ENCODE measurements around the gene WDR6. TPM values are rescaled to one million over a fixed set of nuclear protein-coding genes. Genes with fewer than 3 reads are reported as not detected.
A peak's percentile ranks its signal among the peaks of the same experiment; 100 is the strongest.

The WDR6 gene
- total RNA-seq, 2 experiments from 2014 or later: 101 to 128 TPM

- intact Hi-C loops (cut with micrococcal nuclease; ENCODE audit: unreplicated experiment): no loop called here
- Histone ChIP-seq H3K9me2 (ENCODE audit: insufficient read depth, low read length) (no peaks in the 10 kb centered on the region), H3K36me3 (ENCODE audit: insufficient read depth, low read length) (peaks cover 82% of the 10 kb centered on the region), H3K79me2 (ENCODE audit: insufficient read depth, low read depth, low read length) (no peaks in the 10 kb centered on the region), H4K20me1 (ENCODE audit: insufficient read depth, low read length) (no peaks in the 10 kb centered on the region), H3K4me3 (ENCODE audit: low read depth, low read length, poor library complexity, severe bottlenecking) (no peak overlapping the region), H3K9me3 (ENCODE audit: low read length) (no peaks in the 10 kb centered on the region), H2AFZ (ENCODE audit: low read length) (no peak overlapping the region), H3K27ac (ENCODE audit: low read depth, low read length, poor library complexity, severe bottlenecking) (no peak overlapping the region), H3K4me2 (ENCODE audit: low read length) (no peak overlapping the region), H3K4me1 (ENCODE audit: insufficient read depth, low read length, poor library complexity, severe bottlenecking) (peaks cover under 1% of the 10 kb centered on the region)
- BruUV-seq (replicated peaks): no TSS peak
- CTCF ChIA-PET (ENCODE audit: unreplicated experiment): no interaction called here
- POLR2A ChIA-PET: interaction anchor here (0.5 to 1.4 kb wide), 2 partner anchors 86 to 438 kb away, joined by 3 to 4 read pairs; partner anchors contain the start of gene USP19
- TF ChIP-seq, protein P1, sequence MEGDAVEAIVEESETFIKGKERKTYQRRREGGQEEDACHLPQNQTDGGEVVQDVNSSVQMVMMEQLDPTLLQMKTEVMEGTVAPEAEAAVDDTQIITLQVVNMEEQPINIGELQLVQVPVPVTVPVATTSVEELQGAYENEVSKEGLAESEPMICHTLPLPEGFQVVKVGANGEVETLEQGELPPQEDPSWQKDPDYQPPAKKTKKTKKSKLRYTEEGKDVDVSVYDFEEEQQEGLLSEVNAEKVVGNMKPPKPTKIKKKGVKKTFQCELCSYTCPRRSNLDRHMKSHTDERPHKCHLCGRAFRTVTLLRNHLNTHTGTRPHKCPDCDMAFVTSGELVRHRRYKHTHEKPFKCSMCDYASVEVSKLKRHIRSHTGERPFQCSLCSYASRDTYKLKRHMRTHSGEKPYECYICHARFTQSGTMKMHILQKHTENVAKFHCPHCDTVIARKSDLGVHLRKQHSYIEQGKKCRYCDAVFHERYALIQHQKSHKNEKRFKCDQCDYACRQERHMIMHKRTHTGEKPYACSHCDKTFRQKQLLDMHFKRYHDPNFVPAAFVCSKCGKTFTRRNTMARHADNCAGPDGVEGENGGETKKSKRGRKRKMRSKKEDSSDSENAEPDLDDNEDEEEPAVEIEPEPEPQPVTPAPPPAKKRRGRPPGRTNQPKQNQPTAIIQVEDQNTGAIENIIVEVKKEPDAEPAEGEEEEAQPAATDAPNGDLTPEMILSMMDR (conservative IDR thresholded peaks at IDR 0.05; ENCODE audit: low read length): no peak
- no peak for TF ChIP-seq EZH2phosphoT487 (IDR thresholded peaks at IDR 0.05; ENCODE audit: borderline replicate concordance, low read depth, low read length)
- no peak for DNase-seq (ENCODE audit: low spot score)
These were observed 27.5 kb downstream of the WDR6 start for GRCh38 chr3:49034650-49035049.

GRCh38 chr3:49035281-49035680 is 28.1 kb downstream of the WDR6 start:
- ChIA-PET POLR2A (interaction anchor here (0.5 to 1.4 kb wide), 2 partner anchors 86 to 438 kb away, joined by 3 to 4 read pairs; partner anchors contain the start of gene USP19), CTCF (ENCODE audit: unreplicated experiment) (no interaction called here)
- BruUV-seq (replicated peaks): no TSS peak
- H3K36me3 ChIP-seq (ENCODE audit: insufficient read depth, low read length): peaks cover 84% of the 10 kb centered on the region
- no peak overlapping the region for H3K4me3 ChIP-seq (ENCODE audit: low read depth, low read length, poor library complexity, severe bottlenecking)
- H3K4me1 ChIP-seq (ENCODE audit: insufficient read depth, low read length, poor library complexity, severe bottlenecking): no peaks in the 10 kb centered on the region
- DNase-seq (ENCODE audit: low spot score): no peak
- H4K20me1 ChIP-seq (ENCODE audit: insufficient read depth, low read length): no peaks in the 10 kb centered on the region
- TF ChIP-seq, protein P1 (conservative IDR thresholded peaks at IDR 0.05; ENCODE audit: low read length): no peak
- TF ChIP-seq EZH2phosphoT487 (IDR thresholded peaks at IDR 0.05; ENCODE audit: borderline replicate concordance, low read depth, low read length): no peak
- H3K79me2 ChIP-seq (ENCODE audit: insufficient read depth, low read depth, low read length): no peaks in the 10 kb centered on the region
- H3K9me3 ChIP-seq (ENCODE audit: low read length): no peaks in the 10 kb centered on the region
- H3K4me2 ChIP-seq (ENCODE audit: low read length): no peak overlapping the region
- H2AFZ ChIP-seq (ENCODE audit: low read length): no peak overlapping the region
- H3K9me2 ChIP-seq (ENCODE audit: insufficient read depth, low read length): no peaks in the 10 kb centered on the region
- no peak overlapping the region for H3K27ac ChIP-seq (ENCODE audit: low read depth, low read length, poor library complexity, severe bottlenecking)
- intact Hi-C loops (cut with micrococcal nuclease; ENCODE audit: unreplicated experiment): no loop called here

- no peaks in the 10 kb centered on the region for H3K9me3 ChIP-seq (ENCODE audit: low read length)
- intact Hi-C loops (cut with micrococcal nuclease; ENCODE audit: unreplicated experiment): no loop called here
- H3K79me2 ChIP-seq (ENCODE audit: insufficient read depth, low read depth, low read length): no peaks in the 10 kb centered on the region
- no peaks in the 10 kb centered on the region for H3K9me2 ChIP-seq (ENCODE audit: insufficient read depth, low read length)
- TSS peak; percentile 57 for BruUV-seq (replicated peaks)
- no peaks in the 10 kb centered on the region for H3K4me1 ChIP-seq (ENCODE audit: insufficient read depth, low read length, poor library complexity, severe bottlenecking)
- no peak overlapping the region for H2AFZ ChIP-seq (ENCODE audit: low read length)
- CTCF ChIA-PET (ENCODE audit: unreplicated experiment): no interaction called here
- peak overlapping the region; percentile 4 for H3K27ac ChIP-seq (ENCODE audit: low read depth, low read length, poor library complexity, severe bottlenecking)
- no peak overlapping the region for H3K4me2 ChIP-seq (ENCODE audit: low read length)
- no peaks in the 10 kb centered on the region for H4K20me1 ChIP-seq (ENCODE audit: insufficient read depth, low read length)
- DNase-seq (ENCODE audit: low spot score): no peak
- H3K36me3 ChIP-seq (ENCODE audit: insufficient read depth, low read length): peaks cover 84% of the 10 kb centered on the region
- no peak overlapping the region for H3K4me3 ChIP-seq (ENCODE audit: low read depth, low read length, poor library complexity, severe bottlenecking)
- TF ChIP-seq, protein P1 (conservative IDR thresholded peaks at IDR 0.05; ENCODE audit: low read length): no peak
- no peak for TF ChIP-seq EZH2phosphoT487 (IDR thresholded peaks at IDR 0.05; ENCODE audit: borderline replicate concordance, low read depth, low read length)
- POLR2A ChIA-PET: interaction anchor here (0.6 to 0.9 kb wide), 2 partner anchors 12 to 169 kb away, joined by 3 to 4 read pairs; no protein-coding TSS in a partner anchor
These were observed 46.4 kb downstream of the WDR6 start for GRCh38 chr3:49053543-49053942.

Data from OCI-LY7 (cell line).